ENCODE measurements around the gene SAMD14. TPM values are rescaled to one million over a fixed set of nuclear protein-coding genes. Genes with fewer than 3 reads are reported as not detected.

Gene SAMD14
- total and polyA plus RNA-seq, 2 of the 4 experiments (the other 2 are of a cell fraction), result 1.4 to 6.2 TPM

DNA sequence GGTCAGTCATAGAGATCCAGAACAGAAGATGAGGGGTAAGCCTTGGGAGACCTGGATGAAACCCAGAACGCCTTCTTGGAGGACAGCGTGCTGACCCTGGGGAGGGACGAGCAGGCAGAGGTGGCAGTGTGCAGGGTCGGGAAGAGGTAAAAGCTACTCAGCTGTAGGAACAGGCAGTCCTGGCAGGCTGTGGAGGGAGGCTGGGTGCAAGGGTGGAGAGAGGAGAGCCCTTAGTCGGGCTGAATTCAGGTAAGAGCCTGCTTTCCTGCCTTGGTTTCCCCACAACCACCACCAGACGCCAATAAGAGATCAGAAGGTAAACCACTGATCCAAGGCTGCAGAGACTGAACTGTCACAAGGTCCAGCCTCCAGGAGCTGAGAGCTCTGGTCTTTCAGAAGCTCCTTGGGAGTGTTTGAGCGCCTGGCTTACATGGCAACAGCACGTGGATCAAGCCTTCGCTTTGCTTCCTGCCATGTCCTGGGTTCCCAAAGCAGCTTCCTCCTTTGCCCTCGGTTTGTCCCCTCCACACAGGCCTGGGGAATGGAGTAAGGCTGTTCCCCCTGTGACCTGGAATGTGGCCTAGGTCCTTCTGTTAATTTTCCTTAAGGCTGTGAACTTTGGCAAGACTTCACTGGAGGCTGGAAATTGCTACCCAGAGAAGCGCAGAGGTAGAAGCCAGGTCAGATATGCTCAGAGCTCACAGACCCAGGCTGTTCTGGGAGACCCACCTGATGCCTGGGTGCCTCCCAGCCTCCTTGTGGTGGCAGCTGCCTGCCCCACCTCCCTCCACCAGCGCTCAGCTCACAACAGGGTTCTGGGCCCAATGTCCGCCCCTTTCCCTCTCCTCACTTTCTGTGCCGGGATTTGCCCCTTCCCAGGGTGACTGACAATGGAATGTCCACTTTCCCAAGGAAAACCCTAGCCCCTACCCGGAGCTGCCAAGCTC is 38.7 kb downstream of the SAMD14 start:
- Histone ChIP-seq H4K91ac (ENCODE audit: insufficient read depth, low read depth, low read length) (no peak overlapping the region), H2BK15ac (ENCODE audit: low read depth, low read length) (no peak overlapping the region), H3K27me3 (ENCODE audit: control insufficient read depth, insufficient read depth, low read length) (no peaks in the 10 kb centered on the region), H2AFZ (replicated peaks; ENCODE audit: low read length, poor library complexity) (no peak overlapping the region), H3K4me3 (ENCODE audit: insufficient read depth, low read depth, low read length) (no peak overlapping the region), H3K4me2 (ENCODE audit: low read depth, low read length) (no peak overlapping the region), H3K9me3 (ENCODE audit: control insufficient read depth, insufficient read depth, low read length) (no peaks in the 10 kb centered on the region), H4K20me1 (ENCODE audit: insufficient read depth, low read length) (peaks cover 6% of the 10 kb centered on the region), H2AK5ac (ENCODE audit: low read depth, low read length) (no peak overlapping the region), H3K4me1 (ENCODE audit: control insufficient read depth, insufficient read depth, low read length) (peaks cover 5% of the 10 kb centered on the region; the same call in 1 of the 2 replicates), H3K79me1 (ENCODE audit: low read depth in 1 of 2, low read length in 2 of 2) (peaks cover 6 to 18% of the 10 kb centered on the region in 2 experiments; a peak in 3 of 4 replicates), H2BK20ac (ENCODE audit: low read depth, low read length) (no peak overlapping the region), H3K18ac (ENCODE audit: low read depth, low read length) (no peak overlapping the region), H3K9ac (ENCODE audit: low read depth, low read length) (no peak overlapping the region), H3K23ac (ENCODE audit: low read depth, low read length) (no peak overlapping the region), H3K9me1 (ENCODE audit: insufficient read depth, low read length) (no peaks in the 10 kb centered on the region), H3K27ac (ENCODE audit: insufficient read depth, low read length) (no peak overlapping the region), H2BK5ac (ENCODE audit: low read depth, low read length, poor library complexity, severe bottlenecking) (no peak overlapping the region), H3K36me3 (ENCODE audit: control insufficient read depth, insufficient read depth, low read length) (peaks cover 18% of the 10 kb centered on the region), H3K14ac (replicated peaks; ENCODE audit: low read depth, low read length) (no peak overlapping the region), H2BK120ac (ENCODE audit: low read depth, low read length) (no peak overlapping the region), H3K4ac (ENCODE audit: low read depth, low read length) (no peak overlapping the region), H3K56ac (ENCODE audit: extremely low read depth, insufficient read depth, low read length) (no peak overlapping the region), H4K8ac (ENCODE audit: low read depth in 2 of 2, low read length in 2 of 2) (no peak overlapping the region), H2AK9ac (replicated peaks; ENCODE audit: low read depth, low read length, poor library complexity) (no peak overlapping the region), H4K5ac (ENCODE audit: low read depth, low read length) (no peak overlapping the region)
- intact Hi-C loops (cut with micrococcal nuclease), result no loop called here
- 85% methylated on average over 4 of the region's 15 CpGs; no CpG with 5 or more reads in 1 of the 2 experiments for WGBS, 2 experiments (ENCODE audit: extremely low coverage in 2 of 2, insufficient read length in 1 of 2)
- CTCF ChIA-PET, result interaction anchor here (0.6 kb wide), 1 partner anchor 201 kb away, joined by 3 read pairs; no protein-coding TSS in a partner anchor
- in situ Hi-C loops (cut with MboI; ENCODE audit: low sequenced_read_pairs), result loop anchor here (5.0 kb wide), 1 partner anchor 206 kb away; no protein-coding TSS in a partner anchor
- POLR2A ChIA-PET (ENCODE audit: unreplicated experiment), result interaction anchor here (0.5 to 0.6 kb wide), 2 partner anchors 35 to 207 kb away, joined by 3 to 4 read pairs; no protein-coding TSS in a partner anchor
- no peak for ATAC-seq (ENCODE audit: low read depth)
- BruUV-seq (replicated peaks), result no TSS peak
- dilution Hi-C loops (cut with HindIII; ENCODE audit: low sequenced_read_pairs, unreplicated experiment), result no loop called here
- no peak for DNase-seq
- TF ChIP-seq RAD21 (IDR thresholded peaks at IDR 0.05; ENCODE audit: low read length), result no peak
- TF ChIP-seq, protein P1, sequence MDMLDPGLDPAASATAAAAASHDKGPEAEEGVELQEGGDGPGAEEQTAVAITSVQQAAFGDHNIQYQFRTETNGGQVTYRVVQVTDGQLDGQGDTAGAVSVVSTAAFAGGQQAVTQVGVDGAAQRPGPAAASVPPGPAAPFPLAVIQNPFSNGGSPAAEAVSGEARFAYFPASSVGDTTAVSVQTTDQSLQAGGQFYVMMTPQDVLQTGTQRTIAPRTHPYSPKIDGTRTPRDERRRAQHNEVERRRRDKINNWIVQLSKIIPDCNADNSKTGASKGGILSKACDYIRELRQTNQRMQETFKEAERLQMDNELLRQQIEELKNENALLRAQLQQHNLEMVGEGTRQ (IDR thresholded peaks at IDR 0.05; ENCODE audit: low read depth, low read length), result no peak
- TF ChIP-seq NFE2L2 (IDR thresholded peaks at IDR 0.05; ENCODE audit: low read depth, low read length), result no peak
- TF ChIP-seq FOS (IDR thresholded peaks at IDR 0.05; ENCODE audit: low read depth, low read length), result no peak
- TF ChIP-seq BHLHE40 (IDR thresholded peaks at IDR 0.05; ENCODE audit: low read depth, low read length), result no peak
- TF ChIP-seq SMC3 (IDR thresholded peaks at IDR 0.05; ENCODE audit: low read depth, low read length), result no peak
- no peak for TF ChIP-seq CHD1 (IDR thresholded peaks at IDR 0.05; ENCODE audit: low read depth, low read length)
- TF ChIP-seq, protein P2, sequence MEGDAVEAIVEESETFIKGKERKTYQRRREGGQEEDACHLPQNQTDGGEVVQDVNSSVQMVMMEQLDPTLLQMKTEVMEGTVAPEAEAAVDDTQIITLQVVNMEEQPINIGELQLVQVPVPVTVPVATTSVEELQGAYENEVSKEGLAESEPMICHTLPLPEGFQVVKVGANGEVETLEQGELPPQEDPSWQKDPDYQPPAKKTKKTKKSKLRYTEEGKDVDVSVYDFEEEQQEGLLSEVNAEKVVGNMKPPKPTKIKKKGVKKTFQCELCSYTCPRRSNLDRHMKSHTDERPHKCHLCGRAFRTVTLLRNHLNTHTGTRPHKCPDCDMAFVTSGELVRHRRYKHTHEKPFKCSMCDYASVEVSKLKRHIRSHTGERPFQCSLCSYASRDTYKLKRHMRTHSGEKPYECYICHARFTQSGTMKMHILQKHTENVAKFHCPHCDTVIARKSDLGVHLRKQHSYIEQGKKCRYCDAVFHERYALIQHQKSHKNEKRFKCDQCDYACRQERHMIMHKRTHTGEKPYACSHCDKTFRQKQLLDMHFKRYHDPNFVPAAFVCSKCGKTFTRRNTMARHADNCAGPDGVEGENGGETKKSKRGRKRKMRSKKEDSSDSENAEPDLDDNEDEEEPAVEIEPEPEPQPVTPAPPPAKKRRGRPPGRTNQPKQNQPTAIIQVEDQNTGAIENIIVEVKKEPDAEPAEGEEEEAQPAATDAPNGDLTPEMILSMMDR (conservative IDR thresholded peaks at IDR 0.05; ENCODE audit: low read depth, low read length), result no peak
- TF ChIP-seq MAFK (IDR thresholded peaks at IDR 0.05; ENCODE audit: low read depth, low read length), result no peak
- TF ChIP-seq MXI1 (IDR thresholded peaks at IDR 0.05; ENCODE audit: borderline replicate concordance, low read depth, low read length), result no peak
- no peak for TF ChIP-seq RFX5 (IDR thresholded peaks at IDR 0.05; ENCODE audit: low read depth, low read length)
- TF ChIP-seq MAZ (IDR thresholded peaks at IDR 0.05; ENCODE audit: borderline replicate concordance, low read depth, low read length), result no peak
- TF ChIP-seq, protein P3, sequence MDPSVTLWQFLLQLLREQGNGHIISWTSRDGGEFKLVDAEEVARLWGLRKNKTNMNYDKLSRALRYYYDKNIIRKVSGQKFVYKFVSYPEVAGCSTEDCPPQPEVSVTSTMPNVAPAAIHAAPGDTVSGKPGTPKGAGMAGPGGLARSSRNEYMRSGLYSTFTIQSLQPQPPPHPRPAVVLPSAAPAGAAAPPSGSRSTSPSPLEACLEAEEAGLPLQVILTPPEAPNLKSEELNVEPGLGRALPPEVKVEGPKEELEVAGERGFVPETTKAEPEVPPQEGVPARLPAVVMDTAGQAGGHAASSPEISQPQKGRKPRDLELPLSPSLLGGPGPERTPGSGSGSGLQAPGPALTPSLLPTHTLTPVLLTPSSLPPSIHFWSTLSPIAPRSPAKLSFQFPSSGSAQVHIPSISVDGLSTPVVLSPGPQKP (IDR thresholded peaks at IDR 0.05; ENCODE audit: borderline replicate concordance, low read depth, low read length), result no peak
- no peak for TF ChIP-seq POLR2A (IDR thresholded peaks at IDR 0.05; ENCODE audit: low read depth, low read length)
